ENCODE results near the gene GTF3A. TPM values are rescaled to one million over a fixed set of nuclear protein-coding genes. Genes with fewer than 3 reads are reported as not detected.
A peak's percentile ranks its signal among the peaks of the same experiment; 100 is the strongest.

Gene GTF3A
- total RNA-seq (71.2 and 73.3 TPM in 2 replicates), polyA plus RNA-seq (37.9 and 47.6 TPM in 2 replicates), polyA minus RNA-seq (27.6 and 33.6 TPM in 2 replicates), Bru-seq, nascent RNA (percentile 68 among the genes with signal in this experiment), BruChase-seq, experiment 1, labeled RNA remaining after a 6-hour chase (percentile 77 among the genes with signal in this experiment), BruChase-seq, experiment 2, labeled RNA remaining after a 2-hour chase (percentile 71 among the genes with signal in this experiment)
- 67.4 and 69.1 TPM in 2 replicates for polyA plus RNA-seq (2011; cell fraction: cytosol; rRNA removed)
- 28.7 and 35.9 TPM in 2 replicates for polyA plus RNA-seq (2011; cell fraction: nucleus; rRNA removed)
- 95.9 and 119 TPM in 2 replicates for polyA plus RNA-seq (2012)
- 50.7 TPM for polyA minus RNA-seq (2011; cell fraction: cytosol; rRNA and poly(A)+ RNA removed)
- polyA minus RNA-seq (2011; cell fraction: nucleus; rRNA and poly(A)+ RNA removed) = 9.8 and 13.6 TPM in 2 replicates
- long read RNA-seq, transcript GTF3A-201 (9 exons, 1,383 nt) = major isoform, 259 of 302 reads
- long read RNA-seq, transcript GTF3A-202 (8 exons, 1,191 nt) = minor isoform, 12 of 302 reads
- long read RNA-seq, partial matches to known transcripts = 6 of 302 reads
- long read RNA-seq, other reads (novel, unspliced or antisense) = 23 of 302 reads

DNA sequence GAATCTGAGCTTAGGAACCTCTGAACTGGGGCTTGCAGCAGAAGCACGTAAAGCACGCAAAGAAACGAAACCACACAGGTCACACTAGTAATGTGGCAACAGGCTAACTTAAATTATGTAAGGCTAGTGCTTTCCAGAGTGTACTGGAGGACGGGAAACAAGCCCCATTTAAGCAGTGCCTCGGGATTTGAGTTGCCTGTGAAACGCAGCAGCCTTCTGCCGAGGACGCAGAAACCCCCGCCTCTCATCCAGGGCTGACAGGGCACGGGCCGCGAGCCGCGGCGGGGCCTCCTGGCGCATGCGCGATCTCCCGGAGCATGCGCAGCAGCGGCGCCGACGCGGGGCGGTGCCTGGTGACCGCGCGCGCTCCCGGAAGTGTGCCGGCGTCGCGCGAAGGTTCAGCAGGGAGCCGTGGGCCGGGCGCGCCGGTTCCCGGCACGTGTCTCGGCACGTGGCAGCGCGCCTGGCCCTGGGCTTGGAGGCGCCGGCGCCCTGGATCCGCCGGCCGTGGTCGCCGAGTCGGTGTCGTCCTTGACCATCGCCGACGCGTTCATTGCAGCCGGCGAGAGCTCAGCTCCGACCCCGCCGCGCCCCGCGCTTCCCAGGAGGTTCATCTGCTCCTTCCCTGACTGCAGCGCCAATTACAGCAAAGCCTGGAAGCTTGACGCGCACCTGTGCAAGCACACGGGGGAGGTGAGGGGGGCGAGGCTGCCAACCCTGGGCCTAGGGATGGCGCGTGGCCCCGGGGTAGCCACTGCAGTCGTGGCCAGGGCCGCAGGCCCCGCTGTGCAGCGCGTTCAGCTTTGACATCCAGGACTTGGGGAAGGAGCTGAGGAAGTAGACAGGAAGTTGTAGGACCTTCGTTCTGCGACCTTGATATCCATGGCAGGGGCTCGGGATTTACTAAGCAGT, at the start of gene GTF3A:
Gene GTF3A, plus strand, starts transcription at position 374 of the 912 bp plus-strand sequence.
- peaks cover 0 to 8% of the 10 kb centered on the region in 2 experiments for H3K36me3 ChIP-seq (ENCODE audit: control insufficient read depth in 2 of 2, extremely low read depth in 1 of 2, insufficient read depth in 2 of 2, low read length in 2 of 2)
- peak within 1 kb of the TSS; percentile 69 for H3K27ac ChIP-seq (ENCODE audit: insufficient read depth, low read depth, low read length)
- ChIA-PET POLR2A (interaction anchor here (1.2 to 1.7 kb wide), 2 partner anchors 26 to 230 kb away, joined by 4 to 8 read pairs; partner anchors contain the start of gene MTIF3), CTCF (interaction anchor here (1.0 to 4.6 kb wide), 8 partner anchors 11 to 560 kb away, joined by 3 to 41 read pairs (median 13); partner anchors contain the start of gene MTIF3)
- peaks cover 15% of the 10 kb centered on the region for H3K79me2 ChIP-seq (ENCODE audit: control insufficient read depth, insufficient read depth, low read length)
- H3K9me3 ChIP-seq (replicated peaks; ENCODE audit: control insufficient read depth, insufficient read depth, low read length) = no peaks in the 10 kb centered on the region
- peak within 1 kb of the TSS; percentile 58 for H3K9ac ChIP-seq (replicated peaks; ENCODE audit: extremely low read depth, insufficient read depth, low read length)
- H2AFZ ChIP-seq (ENCODE audit: low read depth, low read length) = peak within 1 kb of the TSS; percentile 88
- intact Hi-C loops (cut with micrococcal nuclease) = loop anchor here (1.0 kb wide), 1 partner anchor 49 kb away; no protein-coding TSS in a partner anchor
- FAIRE-seq (peak; percentile 81), DNase-seq (ENCODE audit: low read depth, low spot score) (peak; percentile 91)
- dilution Hi-C loops (cut with MboI; ENCODE audit: extremely low pct_ligation_motif_present, low sequenced_read_pairs) = no loop called here
- H3K4me1 ChIP-seq (ENCODE audit: control insufficient read depth, extremely low read depth, insufficient read depth, low read length) = peaks cover 25% of the 10 kb centered on the region
- H3K9me1 ChIP-seq (replicated peaks; ENCODE audit: control insufficient read depth, extremely low read depth, insufficient read depth, low read length) = no peaks in the 10 kb centered on the region
- TF ChIP-seq, protein P1, sequence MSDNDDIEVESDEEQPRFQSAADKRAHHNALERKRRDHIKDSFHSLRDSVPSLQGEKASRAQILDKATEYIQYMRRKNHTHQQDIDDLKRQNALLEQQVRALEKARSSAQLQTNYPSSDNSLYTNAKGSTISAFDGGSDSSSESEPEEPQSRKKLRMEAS (IDR thresholded peaks at IDR 0.05; ENCODE audit: insufficient read depth, insufficient read length) = peak; percentile 83
- TF ChIP-seq, protein P2, sequence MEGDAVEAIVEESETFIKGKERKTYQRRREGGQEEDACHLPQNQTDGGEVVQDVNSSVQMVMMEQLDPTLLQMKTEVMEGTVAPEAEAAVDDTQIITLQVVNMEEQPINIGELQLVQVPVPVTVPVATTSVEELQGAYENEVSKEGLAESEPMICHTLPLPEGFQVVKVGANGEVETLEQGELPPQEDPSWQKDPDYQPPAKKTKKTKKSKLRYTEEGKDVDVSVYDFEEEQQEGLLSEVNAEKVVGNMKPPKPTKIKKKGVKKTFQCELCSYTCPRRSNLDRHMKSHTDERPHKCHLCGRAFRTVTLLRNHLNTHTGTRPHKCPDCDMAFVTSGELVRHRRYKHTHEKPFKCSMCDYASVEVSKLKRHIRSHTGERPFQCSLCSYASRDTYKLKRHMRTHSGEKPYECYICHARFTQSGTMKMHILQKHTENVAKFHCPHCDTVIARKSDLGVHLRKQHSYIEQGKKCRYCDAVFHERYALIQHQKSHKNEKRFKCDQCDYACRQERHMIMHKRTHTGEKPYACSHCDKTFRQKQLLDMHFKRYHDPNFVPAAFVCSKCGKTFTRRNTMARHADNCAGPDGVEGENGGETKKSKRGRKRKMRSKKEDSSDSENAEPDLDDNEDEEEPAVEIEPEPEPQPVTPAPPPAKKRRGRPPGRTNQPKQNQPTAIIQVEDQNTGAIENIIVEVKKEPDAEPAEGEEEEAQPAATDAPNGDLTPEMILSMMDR (IDR thresholded peaks at IDR 0.05; ENCODE audit: extremely low read depth in 1 of 2, insufficient read depth in 1 of 2, low read depth in 1 of 2, low read length in 2 of 2) = no peak
- TF ChIP-seq POLR2A (IDR thresholded peaks at IDR 0.05; ENCODE audit: low read depth, low read length) = peak; percentile 89
- no peak for TF ChIP-seq JUN (IDR thresholded peaks at IDR 0.05; ENCODE audit: borderline replicate concordance, insufficient read depth, insufficient read length, low read depth)
- TF ChIP-seq POLR2AphosphoS5 (IDR thresholded peaks at IDR 0.05; ENCODE audit: insufficient read depth, low read depth, low read length) = peak; percentile 90
- TF ChIP-seq FOS (IDR thresholded peaks at IDR 0.05; ENCODE audit: borderline replicate concordance, insufficient read depth, low read length) = no peak
- TF ChIP-seq MYC (IDR thresholded peaks at IDR 0.05; ENCODE audit: low read depth, low read length) = peak; percentile 30
- peak within 1 kb of the TSS; percentile 88 for H3K4me2 ChIP-seq (ENCODE audit: insufficient read depth, low read length)
- BruUV-seq (replicated peaks) = TSS peak; percentile 35
- H3K27me3 ChIP-seq (ENCODE audit: control insufficient read depth in 2 of 2, insufficient read depth in 2 of 2, low read length in 2 of 2) = no peaks in the 10 kb centered on the region
- H3K4me3 ChIP-seq (replicated peaks in 1 of 3; ENCODE audit: insufficient read depth in 1 of 3, low read depth in 1 of 3, low read length in 3 of 3) = peak within 1 kb of the TSS; percentile 23 to 66 (median 57)
- H4K20me1 ChIP-seq (replicated peaks; ENCODE audit: control insufficient read depth, extremely low read depth, insufficient read depth, low read length) = no peaks in the 10 kb centered on the region
